HCEC 1CT (cell line): ENCODE measurements around the gene TMEM132C.

Experiments used
- DNase-seq: peaks from one replicate; pipeline ENCODE4 v3.0.0-alpha.2; 2017

Gene TMEM132C

DNA sequence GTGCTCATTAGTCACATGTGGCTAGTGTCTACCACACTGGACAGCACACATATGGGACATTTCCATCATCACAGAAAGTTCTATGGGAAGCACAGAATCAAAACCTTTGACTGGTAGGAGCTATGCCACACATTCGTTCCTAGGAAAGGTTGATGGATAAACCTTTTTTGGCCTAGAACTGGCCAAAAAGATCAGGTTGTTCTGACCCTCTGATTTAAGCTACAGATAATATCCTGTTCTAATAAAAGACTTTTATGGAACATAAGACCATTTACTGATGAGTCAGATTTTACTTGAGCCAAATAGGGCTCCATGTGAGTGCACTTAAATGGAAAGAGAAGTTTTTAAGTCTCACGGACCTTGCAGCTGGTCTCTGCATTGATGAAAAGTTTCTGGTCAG lies 413.6 kb downstream of the TMEM132C start:
- DNase-seq, result no peak

DNA sequence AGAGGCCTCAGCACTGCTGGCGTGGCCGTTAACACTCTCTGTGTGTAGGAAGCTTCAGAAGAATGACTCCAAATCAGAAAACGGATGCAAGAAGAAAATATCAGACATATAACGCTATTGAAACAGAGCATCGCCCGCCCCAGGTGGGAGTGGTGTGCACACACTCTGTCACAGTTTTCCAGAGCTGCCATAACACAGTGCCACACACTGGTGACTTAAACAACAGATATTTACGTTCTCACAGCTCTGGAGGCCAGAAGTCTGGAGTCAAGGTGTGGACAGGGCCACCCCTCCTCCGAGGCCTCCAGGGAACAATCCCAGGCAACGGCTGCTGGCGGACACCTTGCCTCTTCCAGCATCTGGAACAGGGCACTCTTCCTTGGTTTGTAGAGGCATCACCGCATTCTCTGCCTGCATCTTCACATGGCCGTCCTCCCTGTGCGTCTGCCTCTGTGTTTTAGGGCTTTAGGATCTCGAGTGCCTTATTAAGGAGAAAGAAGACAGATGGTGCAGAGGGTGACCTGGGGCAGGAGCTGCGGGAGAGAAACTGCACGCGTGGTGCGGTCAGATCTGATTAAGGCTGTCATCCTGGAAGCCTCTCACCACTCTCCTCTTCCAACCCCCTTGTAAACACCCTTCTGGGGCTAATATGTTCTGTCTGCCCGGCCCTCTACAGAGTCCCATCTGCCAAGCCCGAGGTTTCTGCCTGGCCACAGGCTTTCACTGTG lies 415.7 kb downstream of the TMEM132C start:
- DNase-seq, result no peak

GRCh38 chr12:128684352-128684751 lies 417.4 kb downstream of the TMEM132C start:
- no peak for DNase-seq

DNA sequence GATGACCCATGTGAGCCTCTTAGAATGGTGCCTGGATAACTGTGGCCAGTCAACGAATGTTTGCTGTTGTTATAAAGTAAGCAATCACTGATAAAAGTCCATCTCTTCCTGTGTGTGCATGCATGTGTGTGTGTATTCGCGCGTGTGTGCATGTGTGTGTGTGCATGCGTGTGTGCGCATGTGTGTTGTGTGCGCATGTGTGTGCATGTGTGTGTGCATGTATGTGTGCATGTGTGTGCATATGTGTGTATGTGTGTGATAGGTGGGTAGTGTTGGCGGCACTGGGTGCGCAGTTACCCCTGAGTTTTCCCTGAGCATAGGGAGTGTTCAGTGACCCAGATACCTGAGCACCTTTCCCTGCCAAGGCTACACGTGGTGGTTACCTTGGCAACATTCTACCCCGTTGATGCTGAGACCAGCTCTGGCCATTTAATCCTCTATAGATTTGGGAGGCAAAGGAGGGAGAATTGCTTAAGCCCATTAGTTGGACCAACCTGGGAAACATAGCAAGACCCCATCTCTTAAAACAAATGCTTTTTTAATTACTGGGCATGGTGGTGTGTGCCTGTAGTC lies 419.0 kb downstream of the TMEM132C start:
- no peak for DNase-seq

DNA sequence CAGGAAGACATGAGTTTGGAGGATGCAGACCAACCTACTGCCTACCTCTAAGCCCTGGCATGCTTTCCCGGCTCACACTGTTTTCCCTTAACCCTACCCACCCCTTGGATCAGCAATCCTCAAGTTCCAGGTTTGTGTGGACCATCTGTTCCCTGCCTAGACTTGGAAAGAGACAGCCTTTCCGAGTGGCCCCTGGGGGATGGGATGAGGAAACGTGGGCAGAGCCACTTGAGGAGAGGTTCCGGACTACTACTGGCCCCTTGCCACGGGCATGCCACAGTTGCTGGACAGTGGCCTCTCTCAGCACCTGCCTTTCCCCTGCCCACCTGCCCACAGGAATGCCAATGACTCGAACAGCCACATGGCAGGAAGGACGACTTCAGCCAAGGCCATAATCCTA lies 420.9 kb downstream of the TMEM132C start:
- DNase-seq, result no peak

- DNase-seq, result no peak
Measured at GRCh38 chr12:128690641-128691040, 423.7 kb downstream of the TMEM132C start.

DNA sequence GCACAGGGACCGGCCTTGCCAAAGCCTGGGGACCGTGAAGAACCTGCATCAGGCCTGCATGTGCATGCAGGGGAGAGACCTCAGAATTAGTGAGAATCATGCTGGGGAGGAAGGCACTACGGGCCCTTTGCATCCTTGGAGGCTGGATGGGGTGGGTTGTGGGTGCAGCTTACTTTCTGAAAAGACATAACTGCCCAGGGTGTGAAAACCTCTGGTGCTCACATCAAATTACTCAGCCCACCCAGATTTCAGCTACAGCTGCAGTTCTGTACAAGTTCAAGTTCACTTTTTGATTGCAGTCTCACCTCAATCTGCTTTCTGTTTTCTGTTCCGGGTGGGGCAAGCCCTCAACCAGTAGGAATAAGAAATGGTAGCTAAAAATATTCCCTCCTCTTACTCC lies 426.1 kb downstream of the TMEM132C start:
- no peak for DNase-seq

- no peak for DNase-seq
Measured at GRCh38 chr12:128693771-128694170, 426.8 kb downstream of the TMEM132C start.

DNA sequence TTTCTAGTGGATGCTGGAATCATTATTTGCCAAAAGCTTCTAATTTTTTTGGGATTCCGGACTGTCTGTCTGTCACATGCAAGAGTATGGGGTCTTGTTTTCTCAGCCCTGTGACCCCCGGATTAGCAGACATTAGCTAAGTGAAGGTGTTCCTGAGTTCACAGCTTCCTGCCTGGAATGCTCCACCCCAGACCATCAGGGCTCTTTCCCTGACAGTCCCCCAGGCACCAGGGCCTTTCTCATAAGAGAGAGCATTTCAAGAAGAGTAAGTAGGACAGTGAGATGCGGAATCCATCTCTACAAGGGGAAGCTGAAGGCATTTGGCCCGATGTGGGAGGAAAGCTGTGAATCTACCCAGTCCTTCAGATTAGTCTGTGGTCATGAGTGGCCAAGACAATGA lies 427.5 kb downstream of the TMEM132C start:
- DNase-seq, result no peak

- no peak for DNase-seq
Measured at GRCh38 chr12:128695697-128696096, 428.7 kb downstream of the TMEM132C start.

GRCh38 chr12:128698301-128698972 lies 431.5 kb downstream of the TMEM132C start:
- DNase-seq, result no peak

- no peak for DNase-seq
Measured at GRCh38 chr12:128699106-128699505, 432.1 kb downstream of the TMEM132C start.

DNA sequence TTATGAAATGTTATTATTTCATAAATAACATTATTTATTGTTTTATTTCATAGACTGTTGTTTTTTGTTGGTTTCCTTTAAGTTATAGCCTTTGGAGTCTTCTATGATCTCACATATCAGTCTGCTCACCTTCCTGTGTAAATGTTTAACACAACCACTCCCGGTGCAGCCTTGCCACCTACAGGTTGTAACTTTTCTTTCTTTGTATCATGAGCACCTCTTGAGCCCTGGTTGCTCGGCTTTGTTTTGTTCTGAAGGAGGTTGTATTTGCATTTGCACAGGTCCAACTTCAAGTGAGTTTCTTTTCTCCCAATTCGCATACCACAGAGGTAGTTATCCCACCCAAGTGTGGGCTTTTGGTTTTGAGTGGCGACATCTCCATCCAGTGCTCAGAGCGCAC lies 435.4 kb downstream of the TMEM132C start:
- DNase-seq, result no peak

GRCh38 chr12:128705140-128705539 lies 438.2 kb downstream of the TMEM132C start:
- no peak for DNase-seq

DNA sequence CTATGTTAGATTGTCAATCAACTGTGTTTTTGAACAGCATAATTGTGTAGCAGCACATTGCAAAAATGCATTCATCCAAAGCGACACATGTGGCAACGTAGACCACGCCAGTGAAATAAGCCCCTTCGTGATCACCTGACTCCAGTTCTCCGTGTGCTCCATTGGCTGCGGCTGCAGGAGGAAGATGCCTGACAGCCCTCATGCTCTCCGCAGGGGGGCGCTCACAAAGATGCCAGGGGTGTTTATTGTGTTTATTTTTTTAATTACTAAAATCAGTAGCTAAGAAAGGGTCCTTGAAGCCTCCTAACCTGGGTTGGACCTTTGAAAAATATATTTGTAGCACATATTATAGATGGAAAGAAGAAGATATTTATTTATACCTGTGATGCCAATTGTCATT lies 440.5 kb downstream of the TMEM132C start:
- DNase-seq, result no peak

DNA sequence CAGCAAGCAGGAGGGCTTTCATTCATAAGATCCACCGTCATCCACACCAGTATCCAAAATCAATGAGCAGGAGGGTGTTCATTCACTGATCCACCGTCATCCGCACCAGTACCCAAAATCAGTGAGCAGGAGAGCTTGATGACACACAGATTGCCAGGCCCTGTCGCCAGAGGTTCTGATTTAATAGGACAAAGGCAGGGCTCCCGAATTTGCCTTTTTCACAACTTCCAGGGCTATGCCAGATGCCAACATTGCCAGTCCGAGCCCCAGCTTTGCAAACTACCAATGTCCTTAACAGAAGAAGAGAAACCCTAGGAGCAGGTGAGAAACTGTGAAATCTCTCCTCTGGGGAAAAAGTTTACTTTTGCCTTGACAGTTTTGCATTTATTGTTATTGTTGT lies 441.8 kb downstream of the TMEM132C start:
- no peak for DNase-seq

GRCh38 chr12:128709660-128710059 lies 442.7 kb downstream of the TMEM132C start:
- DNase-seq, result no peak

- no peak for DNase-seq
Measured at GRCh38 chr12:128711486-128711885, 444.5 kb downstream of the TMEM132C start.

DNA sequence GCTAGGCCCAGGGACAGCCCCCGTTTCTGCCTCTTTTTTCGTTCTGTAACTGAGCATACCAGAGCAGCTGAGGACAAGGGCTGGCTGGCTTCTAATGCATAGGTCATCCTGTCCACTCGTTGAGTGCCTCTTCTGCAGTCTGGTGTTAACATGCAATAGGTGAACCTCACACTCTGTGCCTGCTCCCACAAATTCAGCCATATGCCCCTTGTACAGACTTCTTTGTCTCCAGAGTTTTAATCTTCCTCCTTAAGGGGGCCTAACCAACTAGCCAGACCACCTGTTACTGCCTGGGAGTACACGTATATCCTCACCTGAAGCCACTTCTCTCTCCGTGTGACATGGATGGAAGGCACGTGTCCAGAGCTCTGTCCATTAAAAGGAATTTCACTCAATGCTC lies 445.7 kb downstream of the TMEM132C start:
- DNase-seq, result no peak

DNA sequence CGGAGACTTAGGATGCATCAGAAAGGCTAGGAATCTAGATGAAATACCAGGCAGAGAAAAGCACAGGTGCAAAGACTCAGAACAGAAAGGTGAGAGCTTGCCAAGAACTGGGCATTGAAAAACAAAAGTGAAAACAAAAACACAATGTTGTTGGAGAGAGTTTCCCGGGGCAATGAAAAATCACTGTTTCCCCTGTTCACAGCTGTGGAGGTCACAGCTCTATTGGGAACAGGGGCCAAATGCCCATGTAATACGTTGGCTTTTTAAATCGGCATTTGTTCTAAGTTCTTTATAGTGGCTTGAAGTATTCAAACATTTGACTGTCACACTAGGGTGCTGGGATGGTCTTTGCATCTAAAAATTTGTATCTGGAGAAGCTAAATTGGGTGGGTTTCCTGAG lies 448.5 kb downstream of the TMEM132C start:
- DNase-seq, result no peak

DNA sequence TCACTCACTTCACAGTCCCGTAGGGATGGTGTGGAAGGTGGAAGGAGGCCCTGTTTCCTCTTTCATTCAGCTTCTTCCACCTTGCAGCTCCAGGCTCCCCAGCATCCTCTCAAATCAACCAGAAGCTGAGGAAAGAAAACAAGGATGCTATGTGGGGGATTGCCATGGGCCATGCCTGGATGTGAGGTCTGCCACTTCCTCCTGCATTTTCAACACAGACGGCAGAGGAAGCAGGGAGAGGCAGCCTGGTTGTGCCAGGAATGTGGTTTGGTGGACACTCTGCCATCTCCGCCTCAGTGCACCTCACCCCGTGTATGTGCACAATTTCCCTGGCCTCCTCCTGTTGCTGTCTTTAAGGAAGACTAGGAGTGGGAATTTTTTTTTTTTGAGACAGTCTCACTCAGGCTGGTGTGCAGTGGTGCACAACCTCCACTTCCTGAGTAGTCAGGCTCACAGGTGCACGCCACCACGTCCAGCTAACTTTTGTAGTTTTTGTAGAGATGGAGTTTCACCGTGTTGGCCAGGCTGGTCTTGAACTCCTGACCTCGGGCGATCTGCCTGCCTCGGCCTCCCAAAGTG lies 457.6 kb downstream of the TMEM132C start:
- no peak for DNase-seq

DNA sequence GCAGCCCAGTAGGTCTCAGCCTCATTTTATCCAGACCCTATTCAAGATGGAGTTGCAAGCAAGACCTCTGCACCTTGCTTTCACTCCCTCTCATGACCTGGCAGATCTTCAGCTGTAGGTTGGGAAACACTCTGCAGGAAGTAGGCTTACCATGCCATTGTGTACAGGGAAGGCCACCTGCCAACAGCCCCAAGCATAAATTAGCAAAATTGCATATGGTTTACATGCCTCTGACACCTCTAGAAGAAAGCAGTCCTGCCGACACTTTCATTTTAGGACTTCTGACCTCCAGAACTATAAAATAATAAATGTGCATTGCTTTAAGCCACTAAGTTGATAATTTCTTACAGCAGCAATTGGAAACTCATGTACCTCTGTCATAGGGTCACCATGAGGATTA lies 459.9 kb downstream of the TMEM132C start:
- no peak for DNase-seq

- DNase-seq, result no peak
Measured at GRCh38 chr12:128727461-128727860, 460.5 kb downstream of the TMEM132C start.

DNA sequence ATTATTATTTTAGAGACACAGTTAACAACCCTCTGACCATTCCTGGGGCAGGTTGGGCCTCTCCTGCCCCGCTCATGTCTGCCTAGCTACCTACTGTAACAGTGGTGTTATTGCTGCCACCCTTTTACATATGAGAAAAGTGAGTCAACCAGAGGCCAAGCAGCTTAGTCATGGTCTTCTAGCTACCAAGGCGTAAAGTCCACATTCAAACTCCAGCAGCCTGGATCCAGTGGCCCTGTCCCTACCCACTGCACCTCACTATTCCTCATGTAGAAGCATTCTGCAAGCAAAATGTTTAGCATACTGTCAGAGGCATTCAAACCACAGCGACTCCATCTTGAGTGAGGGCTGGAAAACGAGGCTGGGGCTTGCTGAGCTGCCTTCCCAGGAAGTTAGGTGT lies 461.0 kb downstream of the TMEM132C start:
- no peak for DNase-seq
